Measurements from ENCODE around the gene GPC3.

GPC3 gene

GRCh38 chrX:133606990-133607389 lies 378.4 kb downstream of the GPC3 start:
- no peak overlapping the region for H3K4me3 ChIP-seq (ENCODE audit: low read depth, low read length)
- no peak for TF ChIP-seq CTCF (IDR thresholded peaks at IDR 0.05; ENCODE audit: low read depth, low read length)
- in situ Hi-C loops (cut with HindIII; ENCODE audit: low sequenced_read_pairs), result no loop called here
- DNase-seq (ENCODE audit: low read depth, low spot score), result no peak

- TF ChIP-seq CTCF (IDR thresholded peaks at IDR 0.05; ENCODE audit: low read depth, low read length), result no peak
- H3K4me3 ChIP-seq (ENCODE audit: low read depth, low read length), result no peak overlapping the region
- in situ Hi-C loops (cut with HindIII; ENCODE audit: low sequenced_read_pairs), result no loop called here
- DNase-seq (ENCODE audit: low read depth, low spot score), result no peak
These were observed 380.6 kb downstream of the GPC3 start for GRCh38 chrX:133604801-133605200.

GRCh38 chrX:133602881-133603280 lies 382.5 kb downstream of the GPC3 start:
- TF ChIP-seq CTCF (IDR thresholded peaks at IDR 0.05; ENCODE audit: low read depth, low read length), result no peak
- DNase-seq (ENCODE audit: low read depth, low spot score), result no peak
- in situ Hi-C loops (cut with HindIII; ENCODE audit: low sequenced_read_pairs), result no loop called here
- no peak overlapping the region for H3K4me3 ChIP-seq (ENCODE audit: low read depth, low read length)

- TF ChIP-seq CTCF (IDR thresholded peaks at IDR 0.05; ENCODE audit: low read depth, low read length), result no peak
- no peak for DNase-seq (ENCODE audit: low read depth, low spot score)
- no peak overlapping the region for H3K4me3 ChIP-seq (ENCODE audit: low read depth, low read length)
- in situ Hi-C loops (cut with HindIII; ENCODE audit: low sequenced_read_pairs), result no loop called here
These were observed 384.3 kb downstream of the GPC3 start for GRCh38 chrX:133601116-133601515.

GRCh38 chrX:133600536-133600935 lies 384.9 kb downstream of the GPC3 start:
- in situ Hi-C loops (cut with HindIII; ENCODE audit: low sequenced_read_pairs), result no loop called here
- DNase-seq (ENCODE audit: low read depth, low spot score), result no peak
- H3K4me3 ChIP-seq (ENCODE audit: low read depth, low read length), result no peak overlapping the region
- TF ChIP-seq CTCF (IDR thresholded peaks at IDR 0.05; ENCODE audit: low read depth, low read length), result no peak

- no peak overlapping the region for H3K4me3 ChIP-seq (ENCODE audit: low read depth, low read length)
- in situ Hi-C loops (cut with HindIII; ENCODE audit: low sequenced_read_pairs), result no loop called here
- TF ChIP-seq CTCF (IDR thresholded peaks at IDR 0.05; ENCODE audit: low read depth, low read length), result no peak
- DNase-seq (ENCODE audit: low read depth, low spot score), result no peak
These were observed 386.6 kb downstream of the GPC3 start for GRCh38 chrX:133598601-133599335.

Measured in astrocyte of the spinal cord (primary cell).